ENCODE data around the gene CORO2B. TPM values are rescaled to one million over a fixed set of nuclear protein-coding genes. Genes with fewer than 3 reads are reported as not detected.

The CORO2B gene
- total and polyA plus RNA-seq, 2 of the 4 experiments (the other 2 are of a cell fraction), result 9.3 to 39.3 TPM

DNA sequence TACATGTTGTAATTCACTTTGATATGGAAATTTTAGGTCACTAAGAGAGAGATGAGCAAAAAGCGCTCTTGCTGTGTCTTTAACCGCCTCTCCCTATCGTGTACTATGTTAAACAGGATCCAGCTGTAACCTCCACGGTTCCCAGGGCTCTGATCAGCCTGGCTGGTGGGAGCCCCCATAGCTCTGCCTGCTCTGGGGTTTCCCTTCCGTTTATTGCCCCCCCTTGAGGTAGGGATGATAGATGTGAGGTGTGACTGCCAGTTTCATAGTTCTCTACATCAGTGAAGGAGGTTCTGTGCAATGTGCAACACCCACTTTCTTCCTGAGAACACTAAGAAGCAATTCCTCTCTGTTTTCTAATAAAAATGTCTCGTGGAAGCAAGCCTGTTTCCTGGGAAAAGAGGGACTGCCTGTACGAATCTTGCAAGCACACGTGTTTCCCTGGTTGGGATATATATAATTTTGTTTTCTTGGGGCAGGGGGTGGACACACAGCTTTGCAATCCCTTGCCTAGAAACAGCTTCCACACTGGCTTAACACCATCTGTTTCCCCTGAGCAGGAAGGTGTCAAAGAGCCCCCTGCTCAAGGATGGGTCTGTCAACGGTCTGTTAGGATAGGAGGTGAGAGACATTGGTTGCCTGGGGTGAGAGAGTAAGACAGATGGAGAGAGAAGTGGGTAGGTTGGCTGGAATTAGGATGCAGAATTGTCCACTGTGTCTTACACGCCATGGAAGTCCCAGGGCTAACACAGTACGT, 23.8 kb downstream of the CORO2B start (continued):
- no peak for TF ChIP-seq POLR2A (IDR thresholded peaks at IDR 0.05; ENCODE audit: low read depth, low read length)

DNA sequence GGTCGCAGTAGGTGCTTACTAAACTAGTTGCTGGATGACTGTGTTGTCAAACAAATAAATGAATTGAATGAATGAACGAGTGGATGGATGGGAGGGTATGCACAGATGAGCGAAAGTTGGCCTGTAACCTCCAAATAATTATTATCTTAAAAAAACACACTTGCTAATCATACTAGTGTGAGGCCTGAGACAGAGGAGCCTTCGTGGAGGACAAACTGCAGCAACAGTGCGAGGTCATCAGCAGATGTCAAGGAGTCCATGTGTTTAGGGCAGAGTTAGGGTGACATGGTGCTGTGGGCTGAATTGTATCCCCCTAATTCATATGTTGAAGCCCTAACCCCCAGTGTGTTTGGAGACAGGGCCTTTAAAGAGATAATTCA, 24.4 kb downstream of the CORO2B start:
- peaks cover 31% of the 10 kb centered on the region for H3K9me1 ChIP-seq (ENCODE audit: insufficient read depth, low read length)
- ChIA-PET CTCF (no interaction called here), POLR2A (ENCODE audit: unreplicated experiment) (no interaction called here)
- H2BK15ac ChIP-seq (ENCODE audit: low read depth, low read length), result 0 out of 3 replicates have a peak overlapping the region, but pooled peaks have one; percentile 6
- H2AK9ac ChIP-seq (replicated peaks; ENCODE audit: low read depth, low read length, poor library complexity), result peak overlapping the region; percentile 11
- peak overlapping the region; percentile 46; the same call in 1 of the 2 replicates for H3K14ac ChIP-seq (replicated peaks; ENCODE audit: low read depth, low read length)
- H4K20me1 ChIP-seq (ENCODE audit: insufficient read depth, low read length), result peaks cover 10% of the 10 kb centered on the region; the same call in 1 of the 2 replicates
- H2AK5ac ChIP-seq (ENCODE audit: low read depth, low read length), result no peak overlapping the region; the same call in 1 of the 2 replicates
- in situ Hi-C loops (cut with MboI; ENCODE audit: low sequenced_read_pairs) (no loop called here), intact Hi-C loops (cut with micrococcal nuclease) (no loop called here), dilution Hi-C loops (cut with HindIII; ENCODE audit: low sequenced_read_pairs, unreplicated experiment) (no loop called here)
- no peak overlapping the region for H3K23ac ChIP-seq (ENCODE audit: low read depth, low read length)
- H2BK120ac ChIP-seq (ENCODE audit: low read depth, low read length), result no peak overlapping the region
- no peak overlapping the region for H4K8ac ChIP-seq (ENCODE audit: low read depth in 2 of 2, low read length in 2 of 2)
- H4K5ac ChIP-seq (ENCODE audit: low read depth, low read length), result no peak overlapping the region
- no peak overlapping the region for H3K9ac ChIP-seq (ENCODE audit: low read depth, low read length)
- H3K27me3 ChIP-seq (ENCODE audit: control insufficient read depth, insufficient read depth, low read length), result no peaks in the 10 kb centered on the region
- no TSS peak for BruUV-seq (replicated peaks)
- no CpG with 5 or more reads among the region's 5 CpGs for WGBS, 2 experiments (ENCODE audit: extremely low coverage in 2 of 2, insufficient read length in 1 of 2)
- no peak overlapping the region for H2BK20ac ChIP-seq (ENCODE audit: low read depth, low read length)
- no peak overlapping the region for H3K4ac ChIP-seq (ENCODE audit: low read depth, low read length)
- H3K4me2 ChIP-seq (ENCODE audit: low read depth, low read length), result no peak overlapping the region
- H3K56ac ChIP-seq (ENCODE audit: extremely low read depth, insufficient read depth, low read length), result no peak overlapping the region
- no peak overlapping the region for H4K91ac ChIP-seq (ENCODE audit: insufficient read depth, low read depth, low read length)
- TF ChIP-seq, protein P1, sequence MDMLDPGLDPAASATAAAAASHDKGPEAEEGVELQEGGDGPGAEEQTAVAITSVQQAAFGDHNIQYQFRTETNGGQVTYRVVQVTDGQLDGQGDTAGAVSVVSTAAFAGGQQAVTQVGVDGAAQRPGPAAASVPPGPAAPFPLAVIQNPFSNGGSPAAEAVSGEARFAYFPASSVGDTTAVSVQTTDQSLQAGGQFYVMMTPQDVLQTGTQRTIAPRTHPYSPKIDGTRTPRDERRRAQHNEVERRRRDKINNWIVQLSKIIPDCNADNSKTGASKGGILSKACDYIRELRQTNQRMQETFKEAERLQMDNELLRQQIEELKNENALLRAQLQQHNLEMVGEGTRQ (IDR thresholded peaks at IDR 0.05; ENCODE audit: low read depth, low read length), result no peak
- no peak for TF ChIP-seq MXI1 (IDR thresholded peaks at IDR 0.05; ENCODE audit: borderline replicate concordance, low read depth, low read length)
- TF ChIP-seq SMC3 (IDR thresholded peaks at IDR 0.05; ENCODE audit: low read depth, low read length), result no peak
- no peak for TF ChIP-seq RFX5 (IDR thresholded peaks at IDR 0.05; ENCODE audit: low read depth, low read length)
- TF ChIP-seq FOS (IDR thresholded peaks at IDR 0.05; ENCODE audit: low read depth, low read length), result no peak
- TF ChIP-seq CHD1 (IDR thresholded peaks at IDR 0.05; ENCODE audit: low read depth, low read length), result no peak
- TF ChIP-seq MAZ (IDR thresholded peaks at IDR 0.05; ENCODE audit: borderline replicate concordance, low read depth, low read length), result no peak
- no peak for TF ChIP-seq MAFK (IDR thresholded peaks at IDR 0.05; ENCODE audit: low read depth, low read length)
- TF ChIP-seq RCOR1 (IDR thresholded peaks at IDR 0.05; ENCODE audit: insufficient replicate concordance, low read length), result no peak
- H3K27ac ChIP-seq (ENCODE audit: insufficient read depth, low read length), result no peak overlapping the region
- DNase-seq, result no peak
- peaks cover 40 to 85% of the 10 kb centered on the region in 2 experiments for H3K79me1 ChIP-seq (ENCODE audit: low read depth in 1 of 2, low read length in 2 of 2)
- H3K9me3 ChIP-seq (ENCODE audit: control insufficient read depth, insufficient read depth, low read length), result no peaks in the 10 kb centered on the region
- no peak overlapping the region for H3K4me3 ChIP-seq (ENCODE audit: insufficient read depth, low read depth, low read length)
- ATAC-seq (ENCODE audit: low read depth), result no peak
- H3K36me3 ChIP-seq (ENCODE audit: control insufficient read depth, insufficient read depth, low read length), result no peaks in the 10 kb centered on the region
- H2BK5ac ChIP-seq (ENCODE audit: low read depth, low read length, poor library complexity, severe bottlenecking), result no peak overlapping the region
- H2AFZ ChIP-seq (replicated peaks; ENCODE audit: low read length, poor library complexity), result no peak overlapping the region
- peaks cover 36% of the 10 kb centered on the region for H3K4me1 ChIP-seq (ENCODE audit: control insufficient read depth, insufficient read depth, low read length)
- no peak overlapping the region for H3K18ac ChIP-seq (ENCODE audit: low read depth, low read length)
